SU-DHL-6 (cell line): Measurements from ENCODE around the gene RAVER1.

Source experiments
- CTCF ChIP-seq: fragments of 200-600 bp; sonication (generic); IDR thresholded peaks from one replicate; pipeline ENCODE4 v1.5.1; 2017; ENCODE audit warnings: antibody characterized with exemption, mild to moderate bottlenecking, low read length, moderate library complexity; ENCODE audit not compliant: insufficient read depth, poor library complexity, severe bottlenecking
- EZH2phosphoT487 ChIP-seq: fragments of 200-600 bp; sonication (generic), shearing (Covaris generic); conservative IDR thresholded peaks from 2 replicates; pipeline ENCODE4 v1.6.1; 2018; ENCODE audit warnings: mild to moderate bottlenecking, antibody characterized with exemption, low read length, moderate library complexity, mixed read lengths

- TF ChIP-seq CTCF (no peak), EZH2phosphoT487 (no peak)
These were observed 63.1 kb downstream of the RAVER1 start for GRCh38 chr19:10270180-10270615.
